Upper lobe of right lung (tissue), 1 donor: ENCODE measurements around the gene OPN3. TPM values are rescaled to one million over a fixed set of nuclear protein-coding genes. Genes with fewer than 3 reads are reported as not detected.

Source experiments
- ATAC-seq: fragments of 200-7000 bp; cut with Tn5 transposase; one replicate; pipeline ENCODE4 v1.9.1; 2020; ENCODE audit warnings: mild to moderate bottlenecking, moderate library complexity
- DNase-seq: peaks from one replicate; pipeline ENCODE4 v3.0.0-alpha.2; 2020
- H3K27ac ChIP-seq: fragments of 200-600 bp; one replicate; pipeline ENCODE4 v1.8.0; 2022
- H3K27me3 ChIP-seq: fragments of 200-600 bp; one replicate; pipeline ENCODE4 v1.8.0; 2022; ENCODE audit warnings: mild to moderate bottlenecking
- H3K36me3 ChIP-seq: fragments of 200-600 bp; one replicate; pipeline ENCODE4 v1.8.0; 2022
- H3K4me1 ChIP-seq: fragments of 200-600 bp; one replicate; pipeline ENCODE4 v1.8.0; 2022
- H3K4me3 ChIP-seq: fragments of 200-600 bp; one replicate; pipeline ENCODE4 v1.8.0; 2022; ENCODE audit warnings: mild to moderate bottlenecking
- H3K9me3 ChIP-seq: fragments of 200-600 bp; one replicate; pipeline ENCODE4 v1.8.0; 2022
- intact Hi-C: fragments of 100-400 bp; cut with DNase I; formaldehyde crosslinking; loops from one replicate; pipeline ENCODE4 v1.11.0; 2022
- total RNA-seq: library from RNA; stranded (reverse); fragmentation: NEBNext Ultra II Directional; extraction: Animal tissue kit (Norgen Biotek cat#: 25700); gene quantifications from one replicate; pipeline ENCODE4 v1.2.1, GENCODE V29; 2021
- TF ChIP-seq, protein P1 (sequence below): fragments of 200-600 bp; IDR thresholded peaks from one replicate; pipeline ENCODE4 v1.8.0; 2022; ENCODE audit warnings: antibody characterized with exemption
- donor health status: DM: no; HTN: yes; CAD: no; lungs with severe emphysema.

The OPN3 gene
- total RNA-seq, 1 donor from 2014 or later: 40.8 TPM

GRCh38 chr1:241627453-241628259 is 12.5 kb downstream of the OPN3 start:
- no peak for DNase-seq

DNA sequence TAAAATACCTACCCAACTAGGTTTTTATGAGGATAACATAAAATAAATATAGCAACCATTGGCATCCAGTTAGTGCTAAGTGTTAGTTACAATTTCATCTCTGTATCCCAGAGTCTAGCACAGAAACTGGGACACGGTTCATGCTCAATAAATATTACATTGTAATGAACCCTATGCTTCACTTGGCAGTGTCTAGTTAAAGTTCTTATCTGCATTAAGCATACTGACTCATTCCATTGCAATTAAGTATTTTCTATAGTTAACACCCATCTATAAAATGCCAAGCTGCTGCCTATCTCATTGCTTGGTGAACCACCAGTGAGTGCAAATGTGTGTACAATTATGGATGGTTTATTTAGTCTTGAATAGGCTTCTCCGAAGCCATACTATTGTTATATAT is 15.2 kb downstream of the OPN3 start:
- H3K4me3 ChIP-seq: no peak overlapping the region
- intact Hi-C loops: no loop called here
- H3K27ac ChIP-seq: no peak overlapping the region
- no peaks in the 10 kb centered on the region for H3K9me3 ChIP-seq
- DNase-seq (no peak), ATAC-seq (no peak)
- TF ChIP-seq, protein P1, sequence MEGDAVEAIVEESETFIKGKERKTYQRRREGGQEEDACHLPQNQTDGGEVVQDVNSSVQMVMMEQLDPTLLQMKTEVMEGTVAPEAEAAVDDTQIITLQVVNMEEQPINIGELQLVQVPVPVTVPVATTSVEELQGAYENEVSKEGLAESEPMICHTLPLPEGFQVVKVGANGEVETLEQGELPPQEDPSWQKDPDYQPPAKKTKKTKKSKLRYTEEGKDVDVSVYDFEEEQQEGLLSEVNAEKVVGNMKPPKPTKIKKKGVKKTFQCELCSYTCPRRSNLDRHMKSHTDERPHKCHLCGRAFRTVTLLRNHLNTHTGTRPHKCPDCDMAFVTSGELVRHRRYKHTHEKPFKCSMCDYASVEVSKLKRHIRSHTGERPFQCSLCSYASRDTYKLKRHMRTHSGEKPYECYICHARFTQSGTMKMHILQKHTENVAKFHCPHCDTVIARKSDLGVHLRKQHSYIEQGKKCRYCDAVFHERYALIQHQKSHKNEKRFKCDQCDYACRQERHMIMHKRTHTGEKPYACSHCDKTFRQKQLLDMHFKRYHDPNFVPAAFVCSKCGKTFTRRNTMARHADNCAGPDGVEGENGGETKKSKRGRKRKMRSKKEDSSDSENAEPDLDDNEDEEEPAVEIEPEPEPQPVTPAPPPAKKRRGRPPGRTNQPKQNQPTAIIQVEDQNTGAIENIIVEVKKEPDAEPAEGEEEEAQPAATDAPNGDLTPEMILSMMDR: no peak
- no peaks in the 10 kb centered on the region for H3K27me3 ChIP-seq
- no peaks in the 10 kb centered on the region for H3K36me3 ChIP-seq
- no peaks in the 10 kb centered on the region for H3K4me1 ChIP-seq

More at GRCh38 chr1:241627453-241628259, 12.5 kb downstream of the OPN3 start:
- H3K4me1 ChIP-seq: no peaks in the 10 kb centered on the region
- H3K9me3 ChIP-seq: no peaks in the 10 kb centered on the region
- TF ChIP-seq, protein P1: peak; percentile 59
- H3K27me3 ChIP-seq: no peaks in the 10 kb centered on the region
- intact Hi-C loops: no loop called here
- ATAC-seq: peak; percentile 80
- H3K4me3 ChIP-seq: no peak overlapping the region
- H3K27ac ChIP-seq: no peak overlapping the region
- no peaks in the 10 kb centered on the region for H3K36me3 ChIP-seq

DNA sequence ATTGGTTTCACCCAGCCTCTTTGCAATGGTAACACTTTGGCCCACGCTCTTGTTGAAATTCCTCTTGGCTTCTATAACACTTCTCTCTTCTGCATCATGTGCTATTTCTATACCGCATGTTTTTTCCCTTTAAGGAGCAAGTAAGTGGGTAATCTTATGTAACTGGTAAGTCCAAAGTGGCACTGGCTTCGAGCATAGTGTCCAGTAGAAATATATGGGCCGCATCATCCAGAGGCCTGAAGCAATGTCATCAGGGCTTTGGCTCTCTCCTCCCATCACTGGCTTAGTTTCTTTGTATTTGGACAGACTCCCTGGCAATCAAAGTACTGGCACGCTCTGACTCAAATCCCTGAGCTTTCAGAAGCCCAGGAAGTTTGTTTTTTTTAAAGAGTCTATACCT is 17.5 kb downstream of the OPN3 start:
- peak; percentile 75 for ATAC-seq
- TF ChIP-seq, protein P1: no peak
- intact Hi-C loops: no loop called here
- H3K27ac ChIP-seq: no peak overlapping the region
- no peaks in the 10 kb centered on the region for H3K27me3 ChIP-seq
- H3K4me3 ChIP-seq: no peak overlapping the region
- H3K4me1 ChIP-seq: no peaks in the 10 kb centered on the region
- H3K36me3 ChIP-seq: no peaks in the 10 kb centered on the region
- H3K9me3 ChIP-seq: no peaks in the 10 kb centered on the region
- no peak for DNase-seq

DNA sequence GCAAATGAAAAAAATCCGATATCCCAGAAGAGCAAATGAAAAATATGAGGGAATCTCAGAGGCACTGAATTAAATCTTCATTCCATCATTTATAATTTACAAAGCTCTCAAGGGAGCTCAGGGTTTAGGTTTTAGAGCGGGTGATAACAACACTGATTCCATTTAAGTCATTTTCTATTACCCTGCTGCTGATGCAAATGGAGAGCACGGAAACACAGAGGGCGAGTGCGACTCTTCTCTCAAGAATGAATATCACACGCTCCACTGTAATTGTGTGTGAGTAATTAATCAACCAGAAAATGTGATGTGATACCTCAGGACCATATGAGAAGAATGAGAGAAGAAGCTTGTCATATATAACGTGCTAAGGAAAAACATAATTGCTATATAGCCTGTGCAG is 22.7 kb downstream of the OPN3 start:
- Histone ChIP-seq H3K27ac (no peak overlapping the region), H3K4me3 (no peak overlapping the region), H3K4me1 (no peaks in the 10 kb centered on the region), H3K36me3 (no peaks in the 10 kb centered on the region), H3K27me3 (no peaks in the 10 kb centered on the region), H3K9me3 (no peaks in the 10 kb centered on the region)
- intact Hi-C loops: no loop called here
- TF ChIP-seq, protein P1: no peak
- DNase-seq: no peak
- ATAC-seq: no peak

- TF ChIP-seq, protein P1: no peak
- H3K36me3 ChIP-seq: no peaks in the 10 kb centered on the region
- DNase-seq (no peak), ATAC-seq (no peak)
- intact Hi-C loops: no loop called here
- H3K9me3 ChIP-seq: no peaks in the 10 kb centered on the region
- H3K4me1 ChIP-seq: peaks cover 15% of the 10 kb centered on the region
- H3K4me3 ChIP-seq: no peak overlapping the region
- no peak overlapping the region for H3K27ac ChIP-seq
- H3K27me3 ChIP-seq: no peaks in the 10 kb centered on the region
Observed at GRCh38 chr1:241615043-241615974, 24.9 kb downstream of the OPN3 start.
